Stimulated activated CD4-positive, alpha-beta T cell treated with anti-CD3 and anti-CD28 coated beads, Interleukin-15, amount 100 ng/mL, for 1 hour (primary cell): ENCODE data around the gene DBR1.

Experiments
- DNase-seq, 2 donors: peaks; one replicate each; pipeline ENCODE4 v3.0.0-alpha.2; 2020; ENCODE audit warnings: low read depth in 1 of 2, low spot score in 1 of 2

Gene DBR1, protein sequence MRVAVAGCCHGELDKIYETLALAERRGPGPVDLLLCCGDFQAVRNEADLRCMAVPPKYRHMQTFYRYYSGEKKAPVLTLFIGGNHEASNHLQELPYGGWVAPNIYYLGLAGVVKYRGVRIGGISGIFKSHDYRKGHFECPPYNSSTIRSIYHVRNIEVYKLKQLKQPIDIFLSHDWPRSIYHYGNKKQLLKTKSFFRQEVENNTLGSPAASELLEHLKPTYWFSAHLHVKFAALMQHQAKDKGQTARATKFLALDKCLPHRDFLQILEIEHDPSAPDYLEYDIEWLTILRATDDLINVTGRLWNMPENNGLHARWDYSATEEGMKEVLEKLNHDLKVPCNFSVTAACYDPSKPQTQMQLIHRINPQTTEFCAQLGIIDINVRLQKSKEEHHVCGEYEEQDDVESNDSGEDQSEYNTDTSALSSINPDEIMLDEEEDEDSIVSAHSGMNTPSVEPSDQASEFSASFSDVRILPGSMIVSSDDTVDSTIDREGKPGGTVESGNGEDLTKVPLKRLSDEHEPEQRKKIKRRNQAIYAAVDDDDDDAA

GRCh38 chr3:138174421-138175131 lies at the start of gene DBR1:
Gene DBR1 (minus strand): TSS chr3:138174921. CDS start chr3:138174795, 126 bp downstream.
- peak; percentile 40 to 41 for DNase-seq

GRCh38 chr3:138222942-138223287 lies 48.2 kb upstream of the DBR1 start:
- DNase-seq: no peak

DNA sequence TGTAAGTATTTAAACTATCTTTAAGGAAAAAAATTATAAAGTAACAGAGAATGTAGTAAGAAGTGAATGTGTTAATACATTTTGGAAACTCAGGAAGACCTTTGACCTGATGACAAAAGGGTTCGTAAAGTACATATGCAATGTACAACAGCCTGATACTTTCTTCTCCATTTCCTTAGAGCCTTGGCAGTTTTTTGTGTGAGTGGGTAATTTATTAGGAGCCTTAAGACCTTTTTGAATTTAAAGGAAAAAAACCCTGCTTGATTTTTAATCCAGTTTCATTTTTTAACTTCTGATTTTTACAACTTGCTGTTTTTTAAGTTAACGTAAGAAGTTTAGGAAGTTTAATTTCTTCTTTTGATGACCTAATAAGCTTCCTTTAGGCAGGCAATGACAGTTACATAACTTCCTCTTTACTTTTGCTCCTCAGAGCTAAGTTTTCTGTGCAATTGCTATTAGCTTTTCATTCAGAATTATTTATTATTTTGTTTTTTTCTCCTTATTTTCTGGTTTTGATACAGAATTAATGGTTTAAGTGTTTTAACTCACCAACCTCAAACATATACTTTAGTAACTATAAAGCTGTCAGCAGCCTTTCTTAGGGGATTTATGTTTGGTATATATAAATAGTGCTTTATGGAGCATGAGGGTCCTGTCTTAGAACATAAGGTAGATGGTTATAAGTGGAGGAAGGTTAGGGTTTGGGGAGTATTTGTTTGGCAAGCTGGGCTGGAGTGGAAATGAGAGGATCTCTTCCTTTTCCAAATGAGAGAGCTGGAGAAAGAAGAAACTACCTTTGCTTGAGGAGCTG lies 47.6 kb upstream of the DBR1 start:
- no peak for DNase-seq

- no peak for DNase-seq
Observed at GRCh38 chr3:138220788-138221187, 46.1 kb upstream of the DBR1 start.

DNA sequence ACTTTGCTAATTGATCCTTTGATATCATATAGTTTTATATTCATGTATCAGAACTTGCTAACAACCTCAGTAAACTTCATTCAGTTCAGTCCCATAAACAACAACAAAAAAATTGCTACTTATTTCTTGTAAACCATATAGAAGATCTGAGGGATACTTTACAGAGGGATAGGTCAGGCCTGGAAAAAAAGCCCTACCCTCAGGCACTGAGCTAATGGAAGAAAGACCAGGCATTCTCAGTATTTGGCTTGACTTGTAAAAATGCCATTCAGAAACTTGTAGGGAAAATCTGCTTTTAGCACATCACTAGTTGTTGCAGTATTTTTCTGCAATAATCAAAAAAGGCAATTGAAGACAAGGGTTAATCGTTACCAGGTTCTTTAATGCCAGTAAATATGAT lies 45.5 kb upstream of the DBR1 start:
- no peak for DNase-seq

DNA sequence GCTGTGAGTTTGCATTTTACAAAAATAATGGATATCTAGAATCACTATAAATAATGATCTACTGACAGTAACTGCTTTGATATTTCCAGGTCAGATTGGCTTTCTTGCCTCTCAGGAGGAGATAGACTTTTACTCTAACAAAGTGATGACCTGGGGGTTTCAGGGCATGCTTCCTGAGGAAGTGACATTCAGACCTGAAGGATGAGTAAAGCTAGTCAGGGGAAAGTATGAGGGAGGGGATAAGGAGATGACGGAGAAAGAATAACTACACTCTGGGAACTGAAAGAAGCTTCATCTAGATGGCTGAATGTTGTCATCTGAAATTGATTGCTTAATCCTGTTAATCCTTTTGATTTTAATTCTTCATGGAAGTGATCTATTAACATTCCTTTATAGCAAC lies 44.5 kb upstream of the DBR1 start:
- no peak for DNase-seq

DNA sequence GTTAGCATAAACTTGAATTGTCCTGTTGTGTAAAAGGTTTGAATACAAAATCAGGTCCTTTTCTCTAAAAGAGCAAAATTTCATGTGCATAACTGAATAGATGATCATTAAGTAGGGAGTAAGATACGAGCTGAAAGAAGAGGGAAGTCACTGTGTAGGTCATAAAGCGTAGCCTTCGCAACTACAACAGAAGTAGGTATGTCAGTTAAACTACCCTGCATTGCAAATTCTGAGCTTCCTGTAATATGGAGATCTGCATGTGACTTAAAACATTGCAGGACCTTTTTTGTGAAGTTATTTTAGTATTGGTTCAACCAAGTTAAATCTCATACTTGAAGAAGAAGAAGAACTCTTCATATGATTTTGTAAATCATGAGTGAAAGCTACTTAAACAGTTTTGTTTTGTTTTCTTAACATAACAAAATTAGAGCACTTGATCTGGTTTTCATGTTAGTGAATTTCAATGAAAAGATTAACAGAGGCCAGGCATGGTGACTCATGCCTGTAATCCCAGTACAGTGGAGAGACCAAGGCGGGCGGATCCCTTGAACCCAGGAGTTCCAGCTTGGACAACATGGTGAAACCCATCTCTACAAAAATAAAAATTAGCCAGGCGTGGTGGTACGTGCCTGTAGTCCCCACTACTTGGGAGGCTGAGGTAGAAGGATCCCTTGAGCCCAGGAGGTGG lies 38.8 kb upstream of the DBR1 start:
- no peak for DNase-seq

- DNase-seq: no peak
Observed at GRCh38 chr3:138210528-138210927, 35.8 kb upstream of the DBR1 start.

DNA sequence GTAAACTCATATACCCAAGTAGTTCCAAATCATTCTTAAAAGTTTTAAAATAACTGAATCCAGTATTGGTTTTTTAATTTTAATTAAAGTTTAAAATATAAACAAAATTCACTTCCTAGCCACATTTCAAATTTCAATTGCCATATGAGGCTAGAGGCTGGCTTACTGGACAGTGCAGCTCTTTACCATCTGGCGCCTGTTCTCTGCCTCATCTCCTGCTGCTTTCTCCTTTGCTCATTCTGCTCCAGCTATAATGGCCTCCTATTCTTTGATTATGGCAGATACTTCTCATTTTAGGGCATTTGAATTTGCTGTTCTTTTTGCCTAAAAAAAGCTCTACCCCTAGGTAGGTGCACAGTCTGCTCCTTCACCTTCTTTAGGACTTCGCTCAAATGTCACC lies 31.5 kb upstream of the DBR1 start:
- no peak for DNase-seq

DNA sequence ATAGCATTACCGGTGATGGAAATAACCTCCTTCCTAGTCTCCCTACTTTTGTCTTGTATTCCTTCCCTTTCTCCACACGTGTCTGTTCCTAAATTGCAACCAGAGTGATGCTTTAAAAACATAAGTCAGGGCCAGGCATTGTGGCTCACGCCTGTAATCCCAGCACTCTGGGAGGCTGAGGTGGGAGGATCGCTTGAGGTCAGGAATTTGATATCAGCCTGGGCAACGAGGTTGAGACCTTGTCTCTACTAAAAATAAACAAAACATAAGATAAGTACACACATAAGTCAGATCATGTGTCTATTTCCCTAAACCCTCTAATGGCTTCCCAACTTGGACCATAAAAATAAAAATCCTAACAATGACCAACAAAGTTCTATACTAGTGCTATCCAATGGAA lies 30.8 kb upstream of the DBR1 start:
- DNase-seq: no peak

GRCh38 chr3:138203938-138204337 lies 29.2 kb upstream of the DBR1 start:
- DNase-seq: no peak

GRCh38 chr3:138202945-138203701 lies 28.4 kb upstream of the DBR1 start:
- DNase-seq: no peak

DNA sequence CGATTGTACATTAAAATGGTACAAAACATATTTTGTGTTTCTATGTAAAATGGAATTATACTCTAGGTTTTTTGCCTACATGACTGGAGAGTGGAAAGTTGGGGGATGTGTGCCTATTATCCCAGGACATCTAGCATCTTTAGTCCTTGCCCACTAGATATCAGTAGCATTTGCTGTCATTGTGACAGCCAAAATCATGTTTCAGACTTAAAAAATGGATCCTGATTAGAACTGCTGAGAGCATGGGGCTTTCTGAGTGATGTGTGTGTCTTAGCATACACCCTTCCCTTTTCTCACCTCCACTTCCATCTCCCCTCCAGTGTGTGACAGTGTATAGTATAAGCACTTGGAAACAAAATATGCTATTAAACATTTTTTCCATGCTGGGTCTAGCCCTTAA lies 25.7 kb upstream of the DBR1 start:
- DNase-seq: no peak

DNA sequence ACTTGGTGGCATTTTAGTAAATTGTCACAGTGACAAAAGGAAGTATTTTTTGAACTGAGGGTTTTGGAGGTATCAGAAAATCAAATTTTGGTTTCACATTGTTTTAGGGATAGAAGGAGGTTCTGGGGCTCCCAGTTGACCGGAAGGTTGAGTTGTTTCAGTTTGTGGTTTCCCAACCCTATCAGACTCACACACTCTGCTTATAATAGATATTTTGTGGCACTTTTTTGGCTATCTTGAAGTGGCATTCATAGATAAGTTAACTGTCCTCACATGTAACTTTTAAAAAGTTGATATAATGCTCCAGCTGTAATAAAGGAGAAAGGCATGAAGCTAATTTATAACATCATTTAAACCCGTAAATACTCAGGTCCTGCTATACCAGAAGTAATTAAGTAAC lies 25.1 kb upstream of the DBR1 start:
- no peak for DNase-seq

- no peak for DNase-seq
Observed at GRCh38 chr3:138197524-138197923, 22.8 kb upstream of the DBR1 start.

- no peak for DNase-seq
Observed at GRCh38 chr3:138197058-138197457, 22.3 kb upstream of the DBR1 start.

DNA sequence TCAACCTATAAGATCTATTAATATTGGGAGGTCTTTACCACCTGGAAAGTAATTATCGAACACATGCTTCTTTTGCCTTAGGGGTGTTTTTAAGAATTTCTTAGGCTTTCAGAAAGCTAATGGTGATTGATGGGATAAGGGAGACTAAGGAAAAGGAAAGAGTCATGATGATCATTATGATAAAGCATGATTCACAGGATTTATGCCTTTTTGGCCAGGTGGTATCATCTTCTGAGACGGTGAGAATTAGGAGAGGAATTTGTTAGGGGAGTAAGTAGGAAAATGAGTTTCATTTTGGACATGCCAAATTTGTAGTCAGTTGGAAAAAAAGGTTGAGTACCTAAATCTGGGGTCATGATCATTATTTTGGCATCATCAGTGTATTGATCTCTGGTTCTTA lies 21.3 kb upstream of the DBR1 start:
- no peak for DNase-seq

DNA sequence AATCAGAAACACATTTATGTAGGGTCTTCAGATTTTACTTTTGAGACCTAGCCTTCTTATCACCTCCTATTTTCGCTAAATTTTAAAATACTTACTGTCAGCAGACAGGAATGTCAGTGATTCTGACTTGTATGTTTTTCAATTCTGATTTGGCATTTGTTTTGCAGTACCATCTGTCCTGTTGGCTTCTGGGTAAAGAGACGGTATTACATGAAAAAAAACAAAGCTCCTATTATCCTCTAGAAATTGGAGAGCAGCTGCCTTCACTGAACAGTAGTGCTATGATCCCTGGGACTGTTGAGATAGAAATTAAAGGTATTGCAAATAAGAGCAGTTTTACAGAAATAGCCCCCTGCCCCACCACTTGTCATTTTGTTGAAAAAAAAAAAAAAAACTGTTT lies 20.8 kb upstream of the DBR1 start:
- DNase-seq: no peak

- peak in 1 of 2 donors; percentile 3 for DNase-seq
Observed at GRCh38 chr3:138188013-138188730, 13.5 kb upstream of the DBR1 start.
